ENCODE measurements around the gene XRCC5. TPM values are rescaled to one million over a fixed set of nuclear protein-coding genes. Genes with fewer than 3 reads are reported as not detected.

Gene XRCC5
- total and polyA plus RNA-seq, 2 of the 8 experiments (the other 6 are each of a cell fraction or from before 2014, with no cell fraction given) = 308 to 644 TPM

DNA sequence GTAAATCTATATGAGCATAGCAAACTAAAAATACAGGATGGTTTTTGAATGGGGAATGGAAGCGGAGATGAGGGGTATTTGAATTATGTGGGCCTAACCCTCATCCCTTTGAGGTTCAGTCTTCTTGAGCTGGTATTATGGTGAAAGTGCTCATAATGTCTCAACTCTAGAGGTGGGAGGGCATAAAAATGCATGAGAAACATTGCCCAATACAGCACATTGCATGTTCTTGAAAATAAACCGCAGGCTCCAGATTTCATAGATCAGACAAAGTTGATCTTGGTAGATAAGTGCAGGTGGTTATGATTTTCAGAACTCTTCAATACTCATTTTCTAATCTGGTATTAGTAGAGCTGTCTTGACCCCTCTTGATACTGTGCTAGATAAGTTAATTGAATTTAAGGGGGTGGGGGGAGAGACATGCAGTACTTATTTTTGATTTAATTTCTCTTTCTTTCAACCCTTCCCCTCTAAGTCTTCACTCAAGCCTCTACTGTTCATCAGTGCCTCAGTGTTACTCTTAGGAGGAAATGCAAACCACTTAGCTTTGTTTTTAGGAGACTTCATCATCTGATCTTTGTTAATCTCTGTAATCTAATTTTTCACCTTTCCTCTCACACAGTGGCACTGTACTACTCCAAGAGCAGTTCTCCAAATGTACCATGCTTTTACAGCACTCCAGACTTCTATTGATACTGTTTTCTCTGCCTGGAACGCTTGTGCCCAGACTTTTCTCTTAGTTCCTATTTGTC is 22.2 kb downstream of the XRCC5 start (continued):
- TF ChIP-seq EP300 (IDR thresholded peaks at IDR 0.05; ENCODE audit: borderline replicate concordance in 1 of 2, low read depth in 2 of 2, low read length in 2 of 2) = no peak
- no peak for TF ChIP-seq KDM1A (IDR thresholded peaks at IDR 0.05; ENCODE audit: borderline replicate concordance, low read length)
- no peak for TF ChIP-seq ATF3 (IDR thresholded peaks at IDR 0.05; ENCODE audit: insufficient read depth, low read depth, low read length)
- TF ChIP-seq TCF12 (IDR thresholded peaks at IDR 0.05; ENCODE audit: low read depth, low read length) = no peak
- no peak for TF ChIP-seq POLR2AphosphoS5 (IDR thresholded peaks at IDR 0.05; ENCODE audit: low read depth, low read length)
- TF ChIP-seq RAD21 (IDR thresholded peaks at IDR 0.05 in 1 of 2, conservative IDR thresholded peaks at IDR 0.05 in 1 of 2; ENCODE audit: low read depth in 2 of 2, low read length in 2 of 2) = no peak

Data from H1 (cell line).